ENCODE measurements around the gene SLAMF8. TPM values are rescaled to one million over a fixed set of nuclear protein-coding genes. Genes with fewer than 3 reads are reported as not detected.

The SLAMF8 gene
- 1 to 10 TPM; 3.3 to 5.0 (median 4.3) TPM for total RNA-seq
- 10 to 100 TPM in 2 of 3 donors, 1 to 10 TPM in 1; 2.4 to 16.2 (median 13.3) TPM for polyA plus RNA-seq

GRCh38 chr1:159826441-159827101 is at the start of gene SLAMF8:
Gene SLAMF8, plus strand, starts transcription at chr1:159826873. Its CDS starts 26 bp downstream, at chr1:159826899.
- peak within 1 kb of the TSS in 1 of 4 donors; percentile 20 for H3K4me3 ChIP-seq
- no peaks in the 10 kb centered on the region for H3K36me3 ChIP-seq
- DNase-seq = no peak
- no peak within 1 kb of the TSS for H3K27ac ChIP-seq
- peaks cover 0 to 19% (median 0%) of the 10 kb centered on the region in 3 donors for H3K27me3 ChIP-seq
- H3K9me3 ChIP-seq = no peaks in the 10 kb centered on the region
- no peak for TF ChIP-seq EP300 (IDR thresholded peaks at IDR 0.05)
- TF ChIP-seq POLR2A (IDR thresholded peaks at IDR 0.05) = no peak
- no peak for TF ChIP-seq POLR2AphosphoS5 (IDR thresholded peaks at IDR 0.05)
- no peak for TF ChIP-seq CTCF (IDR thresholded peaks at IDR 0.05)
- intact Hi-C loops (cut with DNase I) = no loop called here
- H3K4me1 ChIP-seq = peaks cover 0 to 7% (median 3%) of the 10 kb centered on the region in 4 donors
- WGBS, 2 donors = 67 to 75% methylated on average over 11 of the region's 11 CpGs

DNA sequence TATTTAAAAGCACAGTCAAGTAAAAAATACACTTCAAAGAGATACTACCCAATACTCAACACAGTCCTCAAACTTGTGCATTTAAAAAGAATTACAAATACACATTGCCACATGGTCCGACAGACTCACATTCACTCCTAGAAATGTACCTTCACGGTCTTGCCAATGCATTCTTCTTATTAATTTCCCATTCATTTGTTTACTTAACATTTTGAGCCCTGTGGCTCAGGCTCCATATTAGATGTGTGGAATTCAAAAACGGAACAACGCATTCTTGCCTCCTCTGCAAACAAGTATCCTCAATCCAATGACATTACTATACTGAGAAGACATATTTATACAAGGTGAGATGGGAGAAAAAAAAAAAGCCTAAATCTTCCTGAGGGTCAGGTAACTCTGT is 48.4 kb upstream of the SLAMF8 start:
- no peaks in the 10 kb centered on the region for H3K36me3 ChIP-seq
- intact Hi-C loops (cut with DNase I) = no loop called here
- 92 to 95% methylated on average over 4 of the region's 4 CpGs for WGBS, 2 donors
- H3K4me3 ChIP-seq = no peak overlapping the region
- peak overlapping the region in 1 of 4 donors; percentile 28 for H3K27ac ChIP-seq
- no peaks in the 10 kb centered on the region for H3K27me3 ChIP-seq
- no peaks in the 10 kb centered on the region for H3K9me3 ChIP-seq
- TF ChIP-seq POLR2AphosphoS5 (IDR thresholded peaks at IDR 0.05) (no peak), EP300 (IDR thresholded peaks at IDR 0.05) (no peak), POLR2A (IDR thresholded peaks at IDR 0.05) (no peak), CTCF (IDR thresholded peaks at IDR 0.05) (no peak)
- peaks cover 0 to 12% (median 6%) of the 10 kb centered on the region in 4 donors for H3K4me1 ChIP-seq
- DNase-seq = no peak

GRCh38 chr1:159779403-159779851 is 47.2 kb upstream of the SLAMF8 start:
- WGBS, 2 donors = 77 to 88% methylated on average over 2 of the region's 2 CpGs
- DNase-seq = no peak

DNA sequence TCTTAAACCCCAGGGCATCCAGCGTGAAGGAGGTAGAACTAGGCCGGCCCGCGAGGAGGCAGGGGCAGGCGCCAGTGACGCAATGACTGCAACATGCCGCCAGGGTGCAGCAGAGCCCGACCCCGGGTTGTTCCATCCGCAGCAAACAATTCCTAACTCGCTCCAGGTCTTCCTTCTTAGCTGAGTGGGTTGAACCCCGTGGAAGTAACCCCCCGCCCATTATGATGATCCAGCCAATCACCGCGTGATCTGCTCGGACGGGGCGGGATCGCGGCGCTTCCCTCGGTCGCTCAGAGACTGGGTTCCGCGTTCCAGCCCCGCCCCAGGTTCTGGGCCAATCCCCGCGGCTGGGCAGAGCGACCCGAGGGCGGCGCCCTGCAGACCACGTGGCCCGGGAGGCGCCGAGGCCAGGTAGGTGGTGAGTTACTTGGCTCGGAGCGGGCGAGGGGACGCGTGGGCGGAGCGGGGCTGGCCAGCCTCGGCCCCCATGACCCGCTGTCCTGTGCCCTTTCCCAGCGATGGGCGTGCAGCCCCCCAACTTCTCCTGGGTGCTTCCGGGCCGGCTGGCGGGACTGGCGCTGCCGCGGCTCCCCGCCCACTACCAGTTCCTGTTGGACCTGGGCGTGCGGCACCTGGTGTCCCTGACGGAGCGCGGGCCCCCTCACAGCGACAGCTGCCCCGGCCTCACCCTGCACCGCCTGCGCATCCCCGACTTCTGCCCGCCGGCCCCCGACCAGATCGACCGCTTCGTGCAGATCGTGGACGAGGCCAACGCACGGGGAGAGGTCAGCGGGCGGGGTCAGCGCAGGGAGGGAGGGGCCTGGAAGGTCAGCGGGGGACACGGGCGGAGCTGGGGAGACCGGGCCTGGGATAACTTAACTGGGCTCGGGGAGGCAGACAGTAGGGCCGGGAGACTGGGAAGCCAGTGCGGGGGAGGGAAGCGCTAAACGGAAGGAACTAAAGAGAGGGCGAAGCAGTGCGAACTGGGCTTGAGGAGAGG is 45.8 kb upstream of the SLAMF8 start, which contains the start of gene DUSP23:
DUSP23 (plus strand) TSS at position 380 of the 1,000 bp plus-strand sequence; CDS start at position 519, 139 bp downstream.
- intact Hi-C loops (cut with DNase I) = loop anchor here (1.0 to 10.0 kb wide), 7 partner anchors 74 to 486 kb away; partner anchors contain the start of genes IGSF9 and TAGLN2
- 1 to 2% methylated on average over 88 of the region's 88 CpGs for WGBS, 2 donors
- H3K9me3 ChIP-seq = no peaks in the 10 kb centered on the region

More at GRCh38 chr1:159779403-159779851, 47.2 kb upstream of the SLAMF8 start:
- Histone ChIP-seq H3K27me3 (no peaks in the 10 kb centered on the region), H3K4me3 (no peak overlapping the region), H3K9me3 (no peaks in the 10 kb centered on the region), H3K4me1 (peaks cover 0 to 12% (median 6%) of the 10 kb centered on the region in 4 donors), H3K36me3 (no peaks in the 10 kb centered on the region), H3K27ac (peak overlapping the region in 2 of 4 donors; percentile 28 to 59)
- TF ChIP-seq POLR2AphosphoS5 (IDR thresholded peaks at IDR 0.05) (peak in 1 of 4 donors; percentile 27), EP300 (IDR thresholded peaks at IDR 0.05) (no peak), POLR2A (IDR thresholded peaks at IDR 0.05) (no peak)
- intact Hi-C loops (cut with DNase I) = no loop called here

More for the DNA sequence above, 45.8 kb upstream of the SLAMF8 start, which contains the start of gene DUSP23:
- Histone ChIP-seq H3K27ac (peak within 1 kb of the TSS; percentile 77 to 87 (median 82)), H3K4me1 (peaks cover 0 to 12% (median 6%) of the 10 kb centered on the region in 4 donors), H3K4me3 (peak within 1 kb of the TSS; percentile 65 to 80 (median 72)), H3K27me3 (no peaks in the 10 kb centered on the region), H3K36me3 (no peaks in the 10 kb centered on the region)
- peak; percentile 99 for DNase-seq
- TF ChIP-seq CTCF (IDR thresholded peaks at IDR 0.05) = peak; percentile 92 to 98 (median 94)
- TF ChIP-seq EP300 (IDR thresholded peaks at IDR 0.05) = peak in 2 of 4 donors; percentile 16 to 42
- TF ChIP-seq POLR2AphosphoS5 (IDR thresholded peaks at IDR 0.05) = peak; percentile 76 to 94 (median 86)
- peak; percentile 57 for TF ChIP-seq POLR2A (IDR thresholded peaks at IDR 0.05)

Measured in sigmoid colon (tissue), 7 donors.